CD4-positive, alpha-beta T cell treated with Interleukin-17A for 4 hours (primary cell): ENCODE results near the gene PTGES.
"Not testable (repeated sequence)": the region's sequence is repeated elsewhere in the genome, so short reads cannot be mapped to it uniquely, and the experiment has no call there.

Experiments used
- DNase-seq: peaks from one replicate; pipeline ENCODE4 v3.0.0-alpha.2; 2020; ENCODE audit warnings: mixed read lengths

The PTGES gene

DNA sequence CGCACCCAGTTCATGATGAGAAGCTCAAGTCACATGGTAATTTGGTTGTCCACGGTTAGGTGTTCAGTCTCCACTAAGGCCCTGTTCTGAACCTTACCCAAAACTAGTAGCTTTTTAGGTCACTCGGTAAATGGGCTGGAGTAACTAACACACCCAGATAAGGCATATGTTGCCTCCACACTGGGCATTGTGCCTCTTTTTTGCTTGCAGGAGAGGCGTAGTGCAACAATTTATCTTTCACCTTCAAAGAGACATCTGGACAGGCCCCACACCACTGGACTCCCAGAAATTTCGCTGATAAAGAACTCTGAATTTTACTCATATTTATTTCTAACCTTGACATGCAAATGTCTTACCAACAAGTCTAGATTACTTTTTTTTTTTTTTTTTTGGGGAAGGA is 16.8 kb upstream of the PTGES start:
- no peak for DNase-seq

DNA sequence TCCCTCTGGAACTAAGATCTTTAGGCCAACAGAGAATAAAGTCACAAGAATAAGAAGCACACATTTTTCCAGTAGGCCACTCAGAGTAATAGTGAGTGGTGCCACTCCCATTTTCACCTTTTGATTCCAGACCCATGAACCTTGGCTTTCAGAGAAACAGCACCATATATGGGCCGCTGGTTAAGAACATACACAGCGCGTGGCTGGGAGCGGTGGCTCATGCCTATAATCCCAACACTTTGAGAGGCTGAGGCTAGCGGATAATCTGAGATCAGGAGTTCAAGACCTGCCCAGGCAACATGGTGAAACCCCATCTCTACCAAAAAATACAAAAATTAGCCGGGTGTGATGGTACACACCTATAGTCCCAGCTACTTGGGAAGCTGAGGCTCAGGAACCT is 15.6 kb upstream of the PTGES start:
- no peak for DNase-seq

DNA sequence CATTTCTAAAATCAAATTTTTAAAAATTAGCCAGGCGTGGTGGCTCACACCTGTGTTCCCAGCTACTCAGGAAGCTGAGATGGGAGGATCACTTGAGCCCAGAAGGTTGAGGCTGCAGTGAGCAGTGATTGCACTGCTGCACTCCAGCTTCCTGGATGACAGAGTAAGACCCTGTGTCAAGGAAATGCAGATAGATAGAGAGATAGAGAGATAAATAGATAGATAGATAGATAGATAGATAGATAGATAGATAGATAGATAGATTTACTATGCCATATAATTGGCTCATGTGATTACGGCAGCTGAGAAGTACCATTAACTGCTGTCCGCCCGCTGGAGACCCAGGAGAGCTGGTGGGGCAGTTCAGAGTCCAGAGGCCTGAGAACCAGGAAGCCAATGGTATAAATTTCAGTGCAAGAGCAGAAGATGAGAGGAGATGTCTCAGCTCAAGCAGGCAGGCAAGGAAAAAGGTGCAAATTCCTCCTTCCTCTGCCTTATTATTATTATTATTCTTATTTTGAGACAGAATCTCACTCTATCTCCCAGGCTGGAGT is 13.0 kb upstream of the PTGES start:
- DNase-seq: no peak

DNA sequence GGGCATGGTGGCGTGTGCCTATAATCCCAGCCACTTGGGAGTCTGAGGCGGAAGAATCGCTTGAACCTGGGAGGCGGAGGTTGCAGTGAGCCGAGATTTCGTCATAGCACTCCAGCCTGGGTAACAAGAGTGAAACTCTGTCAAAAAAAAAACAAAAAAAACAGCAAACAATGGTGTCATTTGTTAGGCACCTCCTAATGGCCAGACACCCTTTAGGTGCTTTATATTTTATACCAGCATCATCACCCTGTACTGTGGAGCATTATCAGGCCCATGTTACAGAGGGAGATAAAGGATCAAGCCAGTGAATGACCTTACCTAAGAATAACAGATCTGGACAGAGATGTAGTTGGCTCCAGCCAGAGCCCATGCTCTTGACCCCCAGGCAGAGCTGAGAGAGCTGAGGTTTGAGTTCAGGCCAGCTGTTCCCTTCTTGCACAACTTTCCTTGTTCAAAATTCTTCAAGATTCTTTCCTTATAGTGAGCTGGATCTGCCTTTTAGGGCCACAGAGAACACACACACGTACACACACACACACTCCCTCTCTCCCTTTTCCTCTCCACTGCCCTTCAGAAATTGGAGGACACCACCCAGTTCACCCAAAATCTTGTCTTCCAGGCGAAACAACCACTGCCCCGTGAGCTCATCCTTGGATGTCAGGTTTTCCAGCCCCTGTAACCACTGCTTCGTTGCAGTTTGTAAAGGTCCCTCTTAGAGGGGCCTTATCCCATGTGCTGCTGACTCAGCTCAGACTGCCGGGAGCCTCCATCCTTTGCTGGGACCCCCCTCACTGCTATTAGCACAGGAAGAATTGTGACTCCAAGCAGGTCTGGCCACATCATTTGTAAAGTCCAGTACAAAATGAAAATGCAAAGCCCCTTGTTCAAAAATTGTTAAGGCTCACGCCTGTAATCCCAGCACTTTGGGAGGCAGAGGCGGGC is 10.4 kb upstream of the PTGES start:
- DNase-seq: no peak

DNA sequence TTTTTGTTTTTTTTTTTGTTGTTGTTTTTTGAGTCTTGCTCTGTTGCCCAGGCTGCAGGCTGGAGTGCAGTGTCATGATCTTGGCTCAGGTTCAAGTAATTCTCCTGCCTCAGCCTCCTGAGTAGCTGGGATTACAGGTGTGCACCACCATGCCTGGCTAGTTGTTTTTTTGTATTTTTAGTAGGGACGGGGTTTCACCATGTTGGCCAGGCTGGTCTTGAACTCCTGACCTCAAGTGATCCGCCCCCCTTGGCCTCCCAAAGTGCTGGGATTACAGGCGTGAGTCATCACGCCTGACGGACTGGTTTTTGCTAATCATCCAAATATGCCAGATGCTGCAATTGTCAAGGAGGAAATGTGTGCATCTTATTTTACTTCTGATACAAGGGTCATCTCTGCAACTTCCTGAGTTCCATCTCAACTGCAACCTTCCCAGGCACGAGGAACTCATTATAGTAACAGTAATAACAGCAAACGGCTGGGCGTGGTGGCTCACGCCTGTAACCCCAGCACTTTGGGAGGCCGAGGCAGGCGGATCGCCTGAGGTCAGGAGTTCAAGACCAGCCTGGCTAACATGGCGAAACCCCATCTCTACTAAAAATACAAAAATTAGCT is 9.6 kb upstream of the PTGES start:
- not testable (repeated sequence) for DNase-seq

DNA sequence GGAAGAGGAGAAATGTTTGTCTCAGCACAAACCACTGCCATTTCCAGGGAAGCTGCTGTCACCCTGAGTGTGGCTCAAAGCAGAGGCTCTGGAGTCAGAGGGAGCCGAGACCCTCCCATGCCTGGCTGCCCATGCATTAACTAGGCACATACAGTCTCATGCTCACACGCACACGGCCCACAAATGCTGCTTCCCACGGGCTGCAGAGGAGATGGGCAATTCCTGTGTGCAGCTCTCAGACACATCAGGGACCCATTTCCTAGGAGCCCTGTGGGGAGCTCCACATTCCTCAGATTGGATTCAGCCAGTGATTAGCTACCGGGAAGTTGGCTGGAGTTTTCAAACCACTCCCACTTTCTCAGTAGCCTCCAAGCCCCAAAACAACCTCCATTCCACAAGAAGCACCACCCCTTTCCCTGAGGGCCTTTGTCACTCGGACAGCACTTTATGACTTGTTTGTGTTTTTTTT is 9.1 kb upstream of the PTGES start:
- DNase-seq: no peak

DNA sequence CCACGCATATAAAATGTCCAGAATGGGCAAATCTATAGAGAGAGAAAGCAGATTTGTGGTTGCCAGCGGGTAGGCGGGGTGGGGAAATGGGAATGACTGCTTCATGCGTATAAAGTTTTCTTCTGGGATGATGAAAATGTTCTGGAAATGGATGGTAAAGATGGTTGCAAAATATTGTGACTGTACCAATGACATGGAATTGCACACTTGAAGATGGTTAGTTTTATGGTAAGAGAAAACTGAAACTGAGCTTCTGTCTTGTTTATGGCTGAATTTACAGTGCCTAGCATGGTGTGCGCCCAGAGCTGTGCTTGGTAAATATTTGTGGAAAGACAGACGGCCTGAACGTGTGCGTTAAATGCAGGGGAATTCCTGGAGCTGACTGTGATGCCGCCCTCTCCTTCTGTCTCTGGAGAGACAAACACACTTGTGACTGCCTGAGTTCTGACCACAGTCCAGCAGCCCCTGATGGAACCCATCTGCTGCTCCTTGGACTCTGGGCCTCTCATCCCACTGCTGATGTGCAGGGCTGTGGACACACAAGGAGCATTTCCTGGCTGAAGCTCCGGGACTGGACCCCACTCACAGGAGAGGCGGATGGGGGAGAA is 8.6 kb upstream of the PTGES start:
- DNase-seq: no peak

DNA sequence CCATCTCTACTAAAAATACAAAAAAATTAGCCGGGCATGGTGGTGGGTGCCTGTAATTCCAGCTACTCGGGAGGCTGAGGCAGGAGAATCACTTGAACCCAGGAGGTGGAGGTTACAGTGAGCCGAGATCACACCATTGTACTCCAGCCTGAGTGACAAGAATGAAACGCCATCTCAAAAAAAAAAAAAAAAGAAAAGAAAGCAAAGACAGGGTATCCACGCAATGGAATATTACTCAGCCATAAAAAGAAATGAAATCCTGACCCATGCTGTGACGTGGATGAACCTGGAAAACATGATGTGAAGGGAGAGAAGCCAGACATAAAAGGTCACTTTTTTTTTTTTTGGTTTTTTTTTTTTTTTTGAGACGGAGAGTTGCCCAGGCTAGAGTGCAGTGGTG is 7.9 kb upstream of the PTGES start:
- not testable (repeated sequence) for DNase-seq

DNA sequence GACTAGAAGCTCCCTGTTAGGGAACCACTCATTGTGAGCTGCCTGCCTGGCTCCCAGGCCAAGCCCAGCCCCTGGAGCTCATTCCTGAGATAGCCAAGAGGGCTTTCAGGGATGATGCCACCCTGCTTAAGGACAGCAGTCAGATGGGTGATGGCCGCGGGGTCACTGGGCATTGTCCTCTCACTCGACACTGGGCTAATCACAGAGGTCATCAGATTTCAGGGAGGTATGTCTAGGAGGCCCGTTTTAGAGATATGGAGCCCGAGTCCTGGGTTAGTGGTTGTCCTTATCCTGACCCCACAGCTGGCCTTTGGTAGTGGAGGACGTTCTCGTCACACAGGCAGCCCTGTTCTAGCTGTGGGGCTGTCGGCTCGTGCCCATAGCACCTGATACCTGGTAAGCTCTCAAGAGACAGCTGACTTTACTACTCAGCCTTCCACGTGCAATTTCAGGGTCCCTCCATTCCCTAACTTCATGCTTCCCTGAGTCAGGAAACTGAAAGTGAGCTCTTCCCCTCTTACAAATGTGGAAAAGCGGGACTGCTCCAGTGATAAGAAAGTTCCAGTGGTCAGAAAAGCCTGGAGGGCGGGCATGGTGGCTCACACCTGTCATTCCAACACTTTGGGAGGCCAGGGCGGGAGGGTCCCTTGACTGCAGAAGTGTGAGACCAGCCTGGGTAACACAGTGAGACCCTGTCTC is 7.1 kb upstream of the PTGES start:
- no peak for DNase-seq

DNA sequence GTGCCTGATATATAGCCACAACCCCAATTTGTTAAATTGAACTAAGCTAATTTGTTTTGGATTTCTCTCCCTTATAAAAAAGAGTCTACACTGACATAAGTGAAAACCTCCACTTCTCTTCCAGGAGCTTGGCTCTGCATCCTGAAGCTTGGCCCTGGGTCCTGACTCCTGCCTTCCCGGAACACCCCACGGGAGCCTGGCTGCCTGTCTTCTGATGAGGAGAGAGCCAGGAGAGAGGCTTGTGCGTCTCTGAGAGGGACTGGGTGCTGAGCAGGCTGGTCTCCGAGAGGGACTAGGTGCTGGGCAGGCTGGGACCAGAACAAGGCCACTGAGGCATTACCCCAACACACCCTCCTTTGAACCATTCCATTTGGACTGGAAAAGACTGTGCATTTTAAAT is 6.5 kb upstream of the PTGES start:
- no peak for DNase-seq

DNA sequence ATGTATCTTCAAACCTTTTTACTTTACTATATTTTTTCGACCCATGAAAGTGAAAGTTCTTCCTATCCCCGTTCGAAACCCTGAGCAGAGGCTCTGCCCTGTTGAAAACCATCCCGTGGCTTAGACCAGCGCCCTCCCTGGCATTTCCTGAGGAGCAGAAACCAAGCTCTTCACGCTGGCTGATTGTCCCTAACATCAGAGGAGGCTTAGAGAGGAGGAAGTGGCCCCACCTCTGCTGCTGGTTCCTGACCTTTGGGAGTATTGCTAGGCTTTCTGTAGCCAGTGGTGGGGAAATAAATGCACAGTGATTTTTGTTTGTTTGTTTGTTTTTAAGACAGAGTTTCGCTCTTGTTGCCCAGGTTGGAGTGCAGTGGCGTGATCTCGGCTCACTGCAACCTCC is 4.2 kb upstream of the PTGES start:
- peak; percentile 23 for DNase-seq

DNA sequence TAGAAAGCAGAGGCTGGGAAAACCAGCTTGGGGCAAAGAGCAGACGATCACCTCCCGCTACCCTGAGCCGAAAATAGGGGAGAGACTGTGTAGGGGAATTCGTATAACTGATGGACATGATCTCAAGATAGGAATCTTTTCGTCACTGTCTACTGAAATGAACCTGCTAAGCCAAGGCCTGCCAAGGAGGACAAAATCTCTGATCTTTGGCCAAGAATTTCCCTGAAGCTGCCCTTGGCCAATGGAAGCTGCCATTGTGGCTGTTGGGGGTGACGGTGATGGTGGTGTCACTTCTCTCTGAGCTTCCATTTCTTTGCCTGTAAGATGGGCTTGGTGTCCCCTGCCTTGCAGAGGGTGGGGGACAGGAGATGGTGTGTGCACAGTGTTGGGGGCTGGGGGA is 3.3 kb upstream of the PTGES start:
- no peak for DNase-seq

DNA sequence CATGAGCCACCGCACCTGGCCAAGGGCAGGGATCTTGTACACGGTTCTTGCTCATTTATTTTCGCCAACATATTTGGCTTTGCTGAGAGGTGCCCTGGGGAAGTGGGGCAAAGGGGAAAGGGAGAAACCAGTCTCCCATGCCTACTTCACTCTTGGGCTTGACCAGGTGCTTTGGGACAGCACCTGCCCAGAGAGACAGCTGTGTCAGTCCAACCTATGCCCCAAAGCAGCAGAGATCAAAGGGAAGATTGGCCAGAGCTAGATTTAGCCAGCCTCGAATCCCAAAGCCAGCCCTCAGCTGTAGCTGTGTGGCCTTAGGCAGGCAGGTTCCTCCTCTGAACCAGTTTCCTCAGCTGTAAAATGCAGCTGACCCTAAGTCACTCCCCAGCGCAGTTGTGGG is 2.3 kb upstream of the PTGES start:
- no peak for DNase-seq

DNA sequence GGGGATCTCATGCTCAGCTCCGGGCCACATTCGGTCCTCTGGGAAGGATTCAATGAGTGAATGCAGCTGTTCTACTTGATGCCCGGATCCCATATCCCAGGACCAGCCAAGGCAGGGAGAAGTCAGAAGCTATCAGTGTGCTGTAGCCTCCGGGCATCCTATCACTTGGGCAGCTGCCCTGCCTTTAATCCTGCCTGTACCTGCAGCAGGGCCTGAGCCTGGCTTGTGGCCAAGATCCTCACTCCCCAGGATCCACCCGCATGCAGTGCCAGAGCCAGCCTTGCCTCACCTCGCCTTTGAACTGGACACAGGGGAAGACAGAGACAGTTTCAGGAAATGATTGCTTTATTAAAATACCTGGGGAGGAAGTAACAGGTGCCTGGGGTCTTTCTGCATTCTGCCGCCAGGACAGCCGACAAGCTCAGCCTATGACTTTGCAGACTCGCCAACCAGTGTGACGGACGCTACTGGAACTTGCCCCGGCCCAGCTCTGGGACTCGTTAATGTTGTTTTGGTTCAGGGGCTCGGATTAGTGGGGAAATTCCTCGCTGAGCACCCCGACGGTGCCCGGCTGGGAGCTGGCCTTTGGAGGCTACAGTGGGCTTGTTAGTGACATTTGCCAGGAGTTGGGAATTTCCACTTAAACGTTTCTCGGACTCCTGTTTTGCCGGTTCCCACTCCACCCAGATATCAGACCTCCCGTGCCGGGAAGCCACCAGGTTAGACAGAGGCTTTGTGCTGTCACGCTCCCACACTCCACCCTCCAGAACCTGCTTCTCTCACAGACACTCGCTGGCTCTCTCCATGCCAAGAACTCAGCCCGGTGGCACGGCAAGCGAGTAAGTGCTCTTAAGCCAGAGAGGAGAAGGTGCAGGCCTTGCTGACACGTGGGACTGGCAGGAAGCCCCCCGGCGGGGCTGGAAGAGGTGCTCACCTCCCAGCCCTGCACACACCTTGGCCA is 721 bp downstream of the PTGES start:
- DNase-seq: no peak

DNA sequence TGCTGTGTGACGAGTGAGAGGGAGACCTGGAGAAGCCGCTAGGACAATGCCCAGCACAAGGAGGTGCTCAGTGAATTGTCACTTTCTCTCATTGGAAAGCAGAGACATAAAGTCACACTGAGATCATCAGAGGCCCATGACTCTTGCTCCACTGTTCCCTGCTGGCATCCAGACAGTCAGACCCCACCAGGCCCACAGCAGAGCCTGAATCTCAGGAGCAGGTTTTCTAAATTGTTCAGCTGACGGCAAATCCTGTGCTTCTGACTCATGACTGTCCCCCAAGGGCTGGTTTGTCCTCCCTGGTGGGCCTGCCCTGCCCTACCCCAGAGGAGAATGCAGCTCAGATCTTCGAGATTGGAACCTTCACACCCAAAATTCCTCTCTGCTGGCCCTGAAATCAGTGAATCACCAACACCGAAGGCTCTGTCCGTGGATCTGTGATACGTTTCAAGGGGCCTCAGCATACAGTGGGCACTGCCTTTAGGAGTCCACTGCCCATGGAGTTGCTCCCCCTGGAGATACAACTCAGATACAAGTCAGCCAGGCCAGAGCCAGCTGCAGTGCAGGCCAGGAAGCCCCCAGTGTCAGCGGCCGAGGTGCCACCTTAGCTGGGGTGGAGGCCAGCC is 2.7 kb downstream of the PTGES start:
- DNase-seq: no peak

DNA sequence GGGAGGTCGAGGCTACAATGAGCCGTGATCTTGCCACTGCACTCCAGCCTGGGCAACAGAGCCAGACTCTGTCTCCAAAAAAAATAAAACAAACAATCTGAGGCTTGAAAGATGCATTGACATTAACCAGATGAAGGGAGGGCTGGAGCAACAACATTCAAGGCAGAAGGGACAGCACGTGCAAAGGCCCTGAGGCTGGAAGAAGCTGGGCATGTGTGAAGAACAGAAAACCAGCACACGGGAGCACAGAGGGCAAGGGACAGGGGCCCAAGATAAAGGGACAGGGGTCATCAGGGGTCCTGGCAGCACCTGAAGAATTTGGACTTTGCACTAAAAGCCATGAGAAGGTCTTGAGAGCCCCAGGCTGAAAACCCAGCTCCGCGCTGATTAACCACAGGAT is 3.3 kb downstream of the PTGES start:
- DNase-seq: no peak

DNA sequence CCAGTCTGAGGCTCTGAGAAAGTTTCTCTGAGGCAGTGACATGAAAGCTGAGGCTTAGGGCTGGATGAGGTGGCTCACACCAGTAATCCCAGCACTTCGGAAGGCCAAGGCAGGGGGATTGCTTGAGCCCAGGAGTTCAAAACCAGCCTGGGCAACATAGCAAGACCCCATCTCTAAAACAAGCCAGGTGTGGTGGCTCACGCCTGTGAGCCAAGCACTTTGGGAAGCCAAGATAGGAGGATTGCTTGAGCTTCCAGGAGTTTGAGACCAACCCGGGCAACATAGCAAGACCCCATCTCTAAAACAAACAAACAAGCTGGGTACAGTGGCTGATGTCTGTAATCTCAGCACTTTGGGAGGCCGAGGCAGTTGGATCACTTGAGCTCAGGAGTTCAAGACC is 3.8 kb downstream of the PTGES start:
- not testable (repeated sequence) for DNase-seq

DNA sequence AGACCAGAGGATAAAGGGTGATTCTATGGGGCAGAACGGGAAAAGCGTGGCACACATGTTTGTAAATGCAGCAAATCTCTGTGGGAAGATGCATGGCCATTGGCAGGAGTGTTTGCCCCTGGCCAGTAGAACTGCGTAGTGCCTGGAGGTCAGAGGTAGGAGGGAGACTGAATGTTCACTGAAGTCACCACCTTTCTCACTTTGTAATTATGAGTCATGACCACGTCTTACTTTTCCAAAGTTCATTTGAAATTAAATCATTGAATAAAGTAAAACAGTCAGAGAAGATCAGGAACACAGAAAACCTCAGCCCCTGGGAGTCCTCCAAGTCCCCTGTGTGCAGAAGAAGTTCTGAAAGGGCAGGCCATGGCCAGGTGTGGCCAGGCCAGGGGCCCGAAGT is 4.6 kb downstream of the PTGES start:
- no peak for DNase-seq

DNA sequence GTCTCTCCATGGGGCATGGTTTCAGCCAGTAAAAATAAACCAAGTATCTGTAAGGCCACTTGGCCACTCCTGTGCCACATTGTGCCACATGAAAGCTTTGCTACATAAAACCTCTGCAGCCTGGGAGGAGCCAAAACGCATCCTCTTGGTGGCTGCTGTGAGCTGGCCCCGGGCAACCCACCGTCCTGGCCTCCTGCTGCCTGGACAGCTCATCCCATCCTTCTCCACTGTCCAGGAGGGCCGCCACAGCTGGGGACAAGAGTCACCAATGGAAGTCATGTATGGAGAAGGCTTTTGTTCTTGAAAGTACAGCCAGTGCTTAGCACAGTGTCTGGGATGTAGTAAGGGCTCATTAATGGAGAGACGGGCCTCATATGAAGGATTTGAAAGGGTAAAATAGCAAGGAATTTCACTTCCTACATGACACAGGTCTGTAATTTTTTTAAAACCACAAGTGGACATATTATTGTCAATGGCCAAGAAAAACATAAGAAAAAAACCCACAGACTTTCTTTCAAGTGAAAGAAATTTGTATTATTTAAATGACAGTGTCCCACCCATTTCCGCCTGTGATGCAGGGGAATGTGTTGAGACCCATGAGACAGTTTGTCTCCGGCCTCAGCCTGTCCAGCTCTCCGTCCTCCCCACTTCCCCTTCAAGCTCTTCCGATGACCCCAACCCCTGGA is 6.6 kb downstream of the PTGES start:
- DNase-seq: no peak

DNA sequence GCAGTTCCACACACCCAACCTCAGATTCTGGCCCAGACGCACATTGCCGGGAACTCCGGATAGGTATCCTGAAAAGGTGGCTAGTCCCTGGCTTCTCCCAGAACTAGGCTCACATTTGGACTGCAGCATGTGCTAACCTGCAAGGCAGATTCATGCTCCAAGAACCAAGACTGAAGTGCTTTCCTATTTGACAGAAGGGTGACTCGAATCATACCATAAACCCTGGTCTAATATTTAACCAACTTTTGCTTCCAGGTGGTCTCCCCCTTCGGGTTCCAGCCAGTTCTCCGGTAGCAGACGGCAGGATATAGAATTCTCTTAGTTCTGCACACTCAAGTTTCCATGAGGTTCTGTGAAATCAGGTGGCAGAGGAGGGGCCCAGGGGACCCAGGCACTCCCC is 7.6 kb downstream of the PTGES start:
- no peak for DNase-seq
